OCI-LY1 (cell line): ENCODE data around the gene PRKCA.

Source experiments
- H2AFZ ChIP-seq: fragments of 200-600 bp; sonication (generic), shearing (Covaris generic); 2 replicates; pipeline ENCODE4 v1.6.0; 2014; ENCODE audit warnings: antibody characterized with exemption, mild to moderate bottlenecking, low read length
- H3F3A ChIP-seq: fragments of 200-600 bp; sonication (generic), shearing (Covaris generic); 2 replicates; pipeline ENCODE4 v1.6.0; 2014; ENCODE audit warnings: mild to moderate bottlenecking, antibody characterized with exemption, low read length, moderate library complexity; ENCODE audit not compliant: insufficient read depth
- H3K27ac ChIP-seq: fragments of 200-600 bp; sonication (generic); 2 replicates; pipeline ENCODE4 v1.5.1; 2014; ENCODE audit warnings: low read length, mixed run types, mild to moderate bottlenecking, low read depth; ENCODE audit not compliant: poor library complexity, severe bottlenecking
- H3K27me3 ChIP-seq: fragments of 200-600 bp; sonication (generic); 2 replicates; pipeline ENCODE4 v1.6.0; 2014; ENCODE audit warnings: antibody characterized with exemption, mild to moderate bottlenecking, low read length, moderate library complexity; ENCODE audit not compliant: insufficient read depth
- H3K36me3 ChIP-seq: fragments of 200-600 bp; sonication (generic); 2 replicates; pipeline ENCODE4 v1.6.1; 2014; ENCODE audit warnings: mild to moderate bottlenecking, antibody characterized with exemption, low read length, moderate library complexity, mixed read lengths; ENCODE audit not compliant: insufficient read depth
- H3K4me1 ChIP-seq: fragments of 200-600 bp; sonication (generic); 2 replicates; pipeline ENCODE4 v1.5.1; 2014; ENCODE audit warnings: mild to moderate bottlenecking, low read length, moderate library complexity; ENCODE audit not compliant: insufficient read depth, severe bottlenecking
- H3K4me2 ChIP-seq: fragments of 200-600 bp; sonication (generic), shearing (Covaris generic); 2 replicates; pipeline ENCODE4 v1.6.1; 2014; ENCODE audit warnings: low read length
- H3K4me3 ChIP-seq: fragments of 200-600 bp; sonication (generic); 2 replicates; pipeline ENCODE4 v1.5.1; 2014; ENCODE audit warnings: low read length, low read depth, mild to moderate bottlenecking, mixed read lengths; ENCODE audit not compliant: poor library complexity, severe bottlenecking
- H3K79me2 ChIP-seq: fragments of 200-600 bp; shearing (Covaris generic); 2 replicates; pipeline ENCODE4 v1.6.1; 2016; ENCODE audit warnings: mixed run types, low read length, mixed read lengths; ENCODE audit not compliant: insufficient read depth
- H3K9ac ChIP-seq: fragments of 200-600 bp; sonication (generic), shearing (Covaris generic); 2 replicates; pipeline ENCODE4 v1.6.1; 2014; ENCODE audit warnings: mild to moderate bottlenecking, low read length, mixed read lengths
- H3K9me2 ChIP-seq: fragments of 200-600 bp; sonication (generic), shearing (Covaris generic); 2 replicates; pipeline ENCODE4 v1.6.1; 2014; ENCODE audit warnings: low read depth, mild to moderate bottlenecking, low read length, mixed read lengths
- H3K9me3 ChIP-seq: fragments of 200-600 bp; shearing (Covaris generic); 2 replicates; pipeline ENCODE4 v1.6.1; 2014; ENCODE audit warnings: low read length, mixed read lengths
- H4K20me1 ChIP-seq: fragments of 200-600 bp; sonication (generic), shearing (Covaris generic); 2 replicates; pipeline ENCODE4 v1.6.0; 2016; ENCODE audit warnings: mild to moderate bottlenecking, low read length; ENCODE audit not compliant: insufficient read depth
- EZH2 ChIP-seq: fragments of 200-600 bp; sonication (generic), shearing (Covaris generic); IDR thresholded peaks from 2 replicates; pipeline ENCODE4 v1.8.0; 2017; ENCODE audit warnings: borderline replicate concordance, mixed run types, mild to moderate bottlenecking, antibody characterized with exemption, low read length, moderate library complexity, mixed read lengths
- TF ChIP-seq, protein P1 (sequence below): fragments of 200-600 bp; sonication (generic), shearing (Covaris generic); IDR thresholded peaks from 2 replicates; pipeline ENCODE4 v1.5.1; 2017; ENCODE audit warnings: mild to moderate bottlenecking, antibody characterized with exemption, low read length, moderate library complexity, mixed read lengths

Gene PRKCA

GRCh38 chr17:66331038-66331816 lies 28.8 kb downstream of the PRKCA start:
- peaks cover 25% of the 10 kb centered on the region for H3K4me1 ChIP-seq
- peak overlapping the region; percentile 15 for H3K4me3 ChIP-seq
- no peak overlapping the region for H2AFZ ChIP-seq
- H3F3A ChIP-seq: no peaks in the 10 kb centered on the region
- peak overlapping the region; percentile 73 for H3K27ac ChIP-seq
- no peaks in the 10 kb centered on the region for H3K36me3 ChIP-seq
- no peaks in the 10 kb centered on the region for H3K9me3 ChIP-seq
- H3K4me2 ChIP-seq: peak overlapping the region; percentile 57
- TF ChIP-seq, protein P1, sequence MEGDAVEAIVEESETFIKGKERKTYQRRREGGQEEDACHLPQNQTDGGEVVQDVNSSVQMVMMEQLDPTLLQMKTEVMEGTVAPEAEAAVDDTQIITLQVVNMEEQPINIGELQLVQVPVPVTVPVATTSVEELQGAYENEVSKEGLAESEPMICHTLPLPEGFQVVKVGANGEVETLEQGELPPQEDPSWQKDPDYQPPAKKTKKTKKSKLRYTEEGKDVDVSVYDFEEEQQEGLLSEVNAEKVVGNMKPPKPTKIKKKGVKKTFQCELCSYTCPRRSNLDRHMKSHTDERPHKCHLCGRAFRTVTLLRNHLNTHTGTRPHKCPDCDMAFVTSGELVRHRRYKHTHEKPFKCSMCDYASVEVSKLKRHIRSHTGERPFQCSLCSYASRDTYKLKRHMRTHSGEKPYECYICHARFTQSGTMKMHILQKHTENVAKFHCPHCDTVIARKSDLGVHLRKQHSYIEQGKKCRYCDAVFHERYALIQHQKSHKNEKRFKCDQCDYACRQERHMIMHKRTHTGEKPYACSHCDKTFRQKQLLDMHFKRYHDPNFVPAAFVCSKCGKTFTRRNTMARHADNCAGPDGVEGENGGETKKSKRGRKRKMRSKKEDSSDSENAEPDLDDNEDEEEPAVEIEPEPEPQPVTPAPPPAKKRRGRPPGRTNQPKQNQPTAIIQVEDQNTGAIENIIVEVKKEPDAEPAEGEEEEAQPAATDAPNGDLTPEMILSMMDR: no peak
- no peak for TF ChIP-seq EZH2
- H4K20me1 ChIP-seq: no peaks in the 10 kb centered on the region
- H3K9ac ChIP-seq: peak overlapping the region; percentile 25; the same call in 1 of the 2 replicates
- no peaks in the 10 kb centered on the region for H3K9me2 ChIP-seq
- H3K79me2 ChIP-seq: peaks cover 26% of the 10 kb centered on the region; the same call in 1 of the 2 replicates
- no peaks in the 10 kb centered on the region for H3K27me3 ChIP-seq

GRCh38 chr17:66335797-66336196 lies 33.4 kb downstream of the PRKCA start:
- Histone ChIP-seq H3F3A (no peaks in the 10 kb centered on the region), H3K36me3 (0 out of 2 replicates have a peak, but pooled peaks cover 4% of the 10 kb centered on the region), H3K9me3 (no peaks in the 10 kb centered on the region), H4K20me1 (no peaks in the 10 kb centered on the region), H3K4me3 (no peak overlapping the region), H3K79me2 (peaks cover 17% of the 10 kb centered on the region; the same call in 1 of the 2 replicates), H3K27ac (no peak overlapping the region), H3K9me2 (no peaks in the 10 kb centered on the region), H2AFZ (no peak overlapping the region), H3K4me1 (peaks cover 42% of the 10 kb centered on the region), H3K27me3 (no peaks in the 10 kb centered on the region), H3K9ac (no peak overlapping the region), H3K4me2 (no peak overlapping the region)
- TF ChIP-seq, protein P1: no peak
- no peak for TF ChIP-seq EZH2

DNA sequence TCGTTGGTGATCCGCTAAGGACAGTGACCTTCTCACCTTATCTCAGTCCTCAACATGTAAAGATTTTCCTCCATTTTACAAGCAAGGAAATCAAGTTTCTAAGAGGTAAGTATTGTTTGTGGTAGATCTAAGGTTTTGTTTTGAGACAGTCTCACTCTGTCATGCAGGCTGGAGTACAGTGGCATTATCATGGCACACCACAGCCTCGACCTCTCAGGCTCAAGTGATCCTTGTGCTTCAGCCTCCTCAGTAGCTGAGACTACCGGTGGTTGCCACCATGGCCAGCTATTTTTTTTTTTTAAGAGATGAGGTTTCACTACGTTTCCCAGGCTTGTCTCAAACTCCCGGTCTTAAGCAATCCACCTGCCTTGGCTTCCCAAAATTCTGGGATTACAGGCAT lies 34.9 kb downstream of the PRKCA start:
- peaks cover 11% of the 10 kb centered on the region; the same call in 1 of the 2 replicates for H3K79me2 ChIP-seq
- no peaks in the 10 kb centered on the region for H3F3A ChIP-seq
- peaks cover 28% of the 10 kb centered on the region for H3K4me1 ChIP-seq

More for the DNA sequence above, 34.9 kb downstream of the PRKCA start:
- Histone ChIP-seq H3K27me3 (no peaks in the 10 kb centered on the region), H2AFZ (no peak overlapping the region), H3K4me3 (no peak overlapping the region), H3K9me3 (no peaks in the 10 kb centered on the region), H3K36me3 (peaks cover 4% of the 10 kb centered on the region; the same call in 1 of the 2 replicates), H3K9me2 (no peaks in the 10 kb centered on the region), H3K27ac (no peak overlapping the region), H3K9ac (no peak overlapping the region), H3K4me2 (no peak overlapping the region), H4K20me1 (no peaks in the 10 kb centered on the region)
- TF ChIP-seq EZH2: no peak
- TF ChIP-seq, protein P1: no peak
